Activated naive CD8-positive, alpha-beta T cell treated with anti-CD3 and anti-CD28 coated beads, Interleukin-2, amount 10 ng/mL, durations not matched to agents 7 days and 5 days (primary cell): Measurements from ENCODE around the gene LYPD4. TPM values are rescaled to one million over a fixed set of nuclear protein-coding genes. Genes with fewer than 3 reads are reported as not detected.

Experiments used
- ATAC-seq: fragments of 150-1000 bp; cut with Tn5 transposase; one replicate; pipeline ENCODE4 v1.10.0; 2021; ENCODE audit warnings: low read depth, moderate library complexity
- POLR2A ChIA-PET: fragments of 350-600 bp; sonication (Branson Sonifier 250); formaldehyde crosslinking; loops from one replicate; lab custom pipeline; 2021; ENCODE audit warnings: antibody characterized with exemption; lab: Charles Lee
- DNase-seq: peaks from one replicate; pipeline ENCODE4 v3.0.0; 2021
- H3K27ac Mint-ChIP-seq: one replicate; pipeline ENCODE4 v1.8.0; 2022; ENCODE audit warnings: mild to moderate bottlenecking, mixed read lengths
- H3K27me3 Mint-ChIP-seq: one replicate; pipeline ENCODE4 v1.8.0; 2022; ENCODE audit warnings: mild to moderate bottlenecking, moderate library complexity, mixed read lengths
- H3K36me3 Mint-ChIP-seq: one replicate; pipeline ENCODE4 v1.8.0; 2021; ENCODE audit warnings: mild to moderate bottlenecking, mixed read lengths
- H3K4me1 Mint-ChIP-seq: one replicate; pipeline ENCODE4 v1.8.0; 2021; ENCODE audit warnings: mixed read lengths
- H3K4me3 Mint-ChIP-seq: one replicate; pipeline ENCODE4 v1.8.0; 2022; ENCODE audit warnings: mild to moderate bottlenecking, moderate library complexity, mixed read lengths
- H3K9me3 Mint-ChIP-seq: one replicate; pipeline ENCODE4 v1.8.0; 2021; ENCODE audit warnings: mixed read lengths
- total RNA-seq, 2 experiments: library from RNA; stranded (reverse); gene quantifications; one replicate each; pipeline ENCODE4 v1.2.3, GENCODE V29; 2021

The LYPD4 gene
- total RNA-seq, 2 experiments from 2014 or later, result not detected

DNA sequence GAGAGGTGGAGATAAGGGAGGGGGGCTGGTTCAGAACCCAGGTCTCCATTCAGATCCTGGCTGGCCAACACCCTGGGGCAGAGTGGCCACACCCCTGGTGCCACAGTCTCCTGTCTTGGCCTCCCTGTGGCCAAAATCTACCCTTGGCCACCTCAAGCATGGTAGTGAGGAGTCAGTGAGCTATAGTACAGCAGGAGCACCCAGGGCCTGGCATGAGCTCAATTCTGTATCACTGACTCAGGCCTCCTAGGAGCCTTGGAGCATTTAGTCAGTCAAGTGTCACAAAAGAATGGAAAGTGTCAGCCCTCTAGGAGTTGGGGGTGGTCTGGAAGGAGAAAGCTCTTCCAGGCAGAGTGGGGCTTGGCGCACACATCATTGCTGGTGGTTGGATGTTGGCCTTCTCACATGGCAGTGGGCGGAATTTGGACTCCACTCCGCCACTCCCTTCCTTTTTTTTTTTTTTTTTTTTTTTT lies 26.0 kb upstream of the LYPD4 start:
- H3K27ac Mint-ChIP-seq, result peak overlapping the region; percentile 89
- H3K36me3 Mint-ChIP-seq, result peaks cover 23% of the 10 kb centered on the region
- no peaks in the 10 kb centered on the region for H3K9me3 Mint-ChIP-seq
- H3K27me3 Mint-ChIP-seq, result no peaks in the 10 kb centered on the region
- ATAC-seq (no peak), DNase-seq (no peak)
- H3K4me3 Mint-ChIP-seq, result peak overlapping the region; percentile 55
- POLR2A ChIA-PET, result interaction anchor here (1.3 to 9.6 kb wide), 6 partner anchors 7 to 87 kb away, joined by 4 to 314 read pairs (median 37); partner anchors contain the start of genes ARHGEF1, RABAC1 and RPS19
- H3K4me1 Mint-ChIP-seq, result peaks cover 52% of the 10 kb centered on the region

DNA sequence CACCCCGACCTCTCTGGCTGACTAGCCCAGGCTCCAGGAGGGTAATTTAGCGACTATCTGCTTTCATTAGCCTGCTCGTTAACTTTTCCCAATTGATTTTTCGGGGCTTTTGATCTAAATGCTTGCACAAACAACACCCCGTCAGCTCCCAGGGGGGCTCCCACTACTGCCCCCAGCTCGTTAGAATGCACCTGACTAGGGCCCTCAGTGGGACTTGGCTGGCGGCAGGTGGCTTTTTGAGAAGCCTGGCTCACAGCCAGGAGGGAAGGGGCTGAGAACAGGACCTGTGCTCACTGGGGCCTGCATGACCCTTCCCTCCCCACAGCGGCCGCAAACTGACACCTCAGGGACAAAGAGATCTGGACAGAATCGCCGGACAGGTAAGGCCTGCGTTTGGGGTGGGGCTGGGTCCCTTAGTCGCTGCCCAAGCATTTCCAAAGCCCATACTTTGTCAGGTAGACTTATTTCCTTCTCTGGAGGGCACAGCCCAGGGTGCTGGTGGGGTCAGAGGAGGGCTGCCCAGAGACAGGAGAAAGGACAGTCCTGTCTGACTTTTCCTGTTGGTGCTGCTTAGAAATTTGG lies 25.0 kb upstream of the LYPD4 start:
- Mint-ChIP-seq H3K36me3 (peaks cover 28% of the 10 kb centered on the region), H3K9me3 (no peaks in the 10 kb centered on the region), H3K27me3 (no peaks in the 10 kb centered on the region), H3K4me1 (peaks cover 57% of the 10 kb centered on the region), H3K27ac (peak overlapping the region; percentile 89), H3K4me3 (no peak overlapping the region)
- no peak for ATAC-seq
- no peak for DNase-seq
- POLR2A ChIA-PET, result interaction anchor here (1.0 to 9.6 kb wide), 5 partner anchors 9 to 83 kb away, joined by 3 to 314 read pairs (median 10); partner anchors contain the start of genes ARHGEF1 and RPS19

DNA sequence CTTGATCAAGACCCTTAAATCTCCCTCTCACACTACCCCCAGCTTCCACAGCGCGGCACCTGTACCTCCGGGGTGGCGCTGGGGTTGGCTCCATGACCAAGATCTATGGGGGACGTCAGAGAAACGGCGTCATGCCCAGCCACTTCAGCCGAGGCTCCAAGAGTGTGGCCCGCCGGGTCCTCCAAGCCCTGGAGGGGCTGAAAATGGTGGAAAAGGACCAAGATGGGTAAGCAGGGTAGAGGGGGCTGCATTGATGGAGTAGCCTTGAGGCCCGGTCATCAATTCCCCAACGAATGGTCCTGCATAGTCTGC lies 24.5 kb upstream of the LYPD4 start:
- Mint-ChIP-seq H3K9me3 (no peaks in the 10 kb centered on the region), H3K27ac (peak overlapping the region; percentile 85), H3K27me3 (no peaks in the 10 kb centered on the region), H3K36me3 (peaks cover 34% of the 10 kb centered on the region), H3K4me3 (no peak overlapping the region), H3K4me1 (peaks cover 62% of the 10 kb centered on the region)
- DNase-seq, result no peak
- POLR2A ChIA-PET, result interaction anchor here (0.8 to 8.3 kb wide), 6 partner anchors 9 to 83 kb away, joined by 3 to 112 read pairs (median 4); partner anchors contain the start of genes ERFL and RPS19
- no peak for ATAC-seq

DNA sequence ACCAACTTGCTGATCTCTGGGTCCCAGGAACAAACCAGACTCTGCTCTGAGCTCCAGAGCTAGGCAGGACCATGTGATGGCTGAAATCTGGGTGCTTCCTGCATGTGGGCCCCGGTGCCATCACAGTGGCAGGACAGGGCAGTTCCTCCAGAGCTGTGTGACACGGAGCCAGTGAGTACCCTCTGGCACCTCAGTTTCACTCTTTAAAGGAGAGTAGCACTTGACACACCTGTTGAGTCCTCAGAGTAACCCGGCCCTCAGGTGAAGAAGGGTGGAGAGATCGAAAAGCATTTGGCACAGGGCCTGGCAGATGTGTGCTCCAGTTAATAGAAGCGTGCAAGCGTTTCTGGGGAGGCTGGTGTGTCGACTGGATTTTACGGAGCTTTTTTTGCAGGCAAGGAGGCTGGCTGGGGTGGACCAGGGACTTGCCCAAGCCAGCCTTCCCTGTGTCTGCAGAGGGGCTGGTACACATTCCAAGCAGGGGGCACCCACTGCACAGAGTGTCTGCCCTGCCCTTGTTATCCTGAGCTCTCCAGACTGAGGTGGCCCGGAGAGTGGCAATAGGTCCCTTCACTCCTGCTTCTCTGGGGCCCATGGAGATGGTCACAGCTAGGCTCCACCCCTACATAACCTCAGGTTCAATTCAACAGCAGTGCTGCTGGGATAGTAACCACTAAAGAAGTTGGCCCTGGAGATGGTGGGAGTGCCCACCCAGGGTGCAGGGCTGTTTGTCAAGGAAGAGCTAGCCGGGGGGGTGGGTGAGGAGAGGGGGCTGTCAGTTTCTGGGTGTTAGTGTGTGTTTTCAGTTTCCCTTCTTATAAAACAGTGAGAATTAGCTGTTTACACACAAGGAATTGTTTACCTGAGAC lies 23.9 kb upstream of the LYPD4 start:
- no peaks in the 10 kb centered on the region for H3K9me3 Mint-ChIP-seq
- H3K27ac Mint-ChIP-seq, result peak overlapping the region; percentile 85
- peak overlapping the region; percentile 33 for H3K4me3 Mint-ChIP-seq
- peaks cover 37% of the 10 kb centered on the region for H3K36me3 Mint-ChIP-seq
- DNase-seq, result no peak
- POLR2A ChIA-PET, result interaction anchor here (0.8 to 8.3 kb wide), 6 partner anchors 8 to 84 kb away, joined by 3 to 112 read pairs (median 4); partner anchors contain the start of genes ERFL and RPS19
- H3K27me3 Mint-ChIP-seq, result no peaks in the 10 kb centered on the region
- no peak for ATAC-seq
- peaks cover 65% of the 10 kb centered on the region for H3K4me1 Mint-ChIP-seq

DNA sequence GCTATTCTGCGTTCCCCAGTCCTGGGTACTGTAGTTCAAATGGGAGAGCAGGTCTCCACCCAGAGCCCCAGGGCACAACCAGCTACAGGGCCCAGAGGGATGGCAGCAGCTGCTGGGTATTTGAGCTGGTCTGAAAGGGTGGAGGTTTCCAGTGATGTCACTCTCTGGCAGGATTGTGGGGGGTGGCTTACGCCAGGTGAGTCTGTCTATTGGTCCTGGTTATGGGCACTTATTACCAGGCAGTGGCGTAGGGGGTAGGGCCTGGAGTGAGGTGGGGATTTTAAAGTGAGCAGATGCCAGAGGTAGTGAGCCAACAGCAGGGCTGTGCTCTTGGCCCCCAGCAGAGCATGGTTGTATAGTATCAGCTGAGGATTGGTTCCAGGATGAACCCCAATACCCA lies 21.8 kb upstream of the LYPD4 start:
- Mint-ChIP-seq H3K27ac (peak overlapping the region; percentile 68), H3K4me3 (no peak overlapping the region), H3K27me3 (no peaks in the 10 kb centered on the region), H3K36me3 (peaks cover 51% of the 10 kb centered on the region), H3K4me1 (peaks cover 68% of the 10 kb centered on the region), H3K9me3 (no peaks in the 10 kb centered on the region)
- POLR2A ChIA-PET, result no interaction called here
- DNase-seq (no peak), ATAC-seq (no peak)

DNA sequence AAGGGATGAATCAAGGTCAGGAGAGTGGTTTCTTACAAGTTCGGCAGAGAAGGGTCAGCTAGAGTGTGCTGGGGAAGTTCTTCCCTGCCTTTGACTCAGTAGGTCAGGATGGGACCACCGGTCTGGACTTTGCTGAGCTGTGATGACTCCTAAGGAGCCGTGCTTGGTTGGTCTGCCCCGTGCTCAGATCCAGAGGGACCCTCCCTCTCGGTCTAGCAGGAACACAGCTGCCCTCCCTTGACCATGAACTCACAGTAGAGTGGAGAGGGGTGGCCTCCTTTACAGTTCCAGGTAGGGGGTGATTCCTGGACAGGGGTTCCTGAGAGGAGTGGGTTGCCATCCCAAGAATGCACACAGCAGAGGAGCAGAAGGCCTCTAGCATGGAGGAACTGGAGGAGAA lies 19.9 kb upstream of the LYPD4 start:
- peak overlapping the region; percentile 52 for H3K4me3 Mint-ChIP-seq
- DNase-seq (no peak), ATAC-seq (no peak)
- H3K27ac Mint-ChIP-seq, result peak overlapping the region; percentile 87
- H3K9me3 Mint-ChIP-seq, result no peaks in the 10 kb centered on the region
- H3K27me3 Mint-ChIP-seq, result no peaks in the 10 kb centered on the region
- H3K4me1 Mint-ChIP-seq, result peaks cover 58% of the 10 kb centered on the region
- POLR2A ChIA-PET, result interaction anchor here (1.0 to 4.1 kb wide), 6 partner anchors 9 to 95 kb away, joined by 3 to 34 read pairs (median 6); partner anchors contain the start of genes ARHGEF1 and RABAC1
- H3K36me3 Mint-ChIP-seq, result peaks cover 48% of the 10 kb centered on the region

DNA sequence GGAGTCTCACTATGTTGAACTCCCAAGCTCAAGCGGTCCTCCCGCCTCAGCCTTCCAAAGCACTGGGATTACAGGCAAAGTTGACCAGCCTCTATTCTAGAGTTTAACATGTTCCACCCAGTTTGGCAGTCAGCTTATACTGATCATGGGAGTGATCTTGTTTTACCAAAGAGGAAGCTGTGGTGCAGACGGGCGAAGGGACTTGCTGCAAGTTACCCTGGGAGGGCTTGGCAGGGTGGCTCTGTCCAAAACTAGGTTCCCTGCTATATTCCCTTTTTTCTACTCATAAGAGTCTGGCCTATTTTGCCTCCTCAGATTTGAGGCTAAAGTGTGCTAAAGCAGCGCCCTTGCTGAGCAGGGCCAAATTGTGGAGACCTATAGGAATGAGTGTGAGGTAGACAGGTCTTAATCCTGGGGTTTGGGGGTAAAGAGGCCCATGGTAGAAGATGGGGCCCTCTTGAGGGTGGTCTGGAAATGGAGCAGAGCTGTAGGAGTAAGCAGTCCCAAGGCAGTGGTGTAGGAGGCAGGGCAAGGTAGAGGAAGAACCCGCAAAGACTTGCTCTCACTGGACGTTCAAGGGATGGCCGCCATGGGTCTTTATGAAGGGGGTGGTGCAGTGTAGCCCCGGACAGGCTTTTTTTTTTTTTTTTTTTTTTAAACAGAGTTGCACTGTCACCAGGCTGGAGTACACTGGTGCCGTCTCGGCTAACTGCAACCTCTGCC lies 18.9 kb upstream of the LYPD4 start:
- peak overlapping the region; percentile 82 for H3K27ac Mint-ChIP-seq
- H3K27me3 Mint-ChIP-seq, result no peaks in the 10 kb centered on the region
- H3K4me3 Mint-ChIP-seq, result peak overlapping the region; percentile 85
- no peak for DNase-seq
- POLR2A ChIA-PET, result interaction anchor here (0.7 to 4.1 kb wide), 13 partner anchors 10 to 96 kb away, joined by 3 to 34 read pairs (median 4); partner anchors contain the start of genes ARHGEF1 and RABAC1
- H3K4me1 Mint-ChIP-seq, result peaks cover 55% of the 10 kb centered on the region
- no peak for ATAC-seq
- H3K36me3 Mint-ChIP-seq, result peaks cover 46% of the 10 kb centered on the region
- no peaks in the 10 kb centered on the region for H3K9me3 Mint-ChIP-seq

DNA sequence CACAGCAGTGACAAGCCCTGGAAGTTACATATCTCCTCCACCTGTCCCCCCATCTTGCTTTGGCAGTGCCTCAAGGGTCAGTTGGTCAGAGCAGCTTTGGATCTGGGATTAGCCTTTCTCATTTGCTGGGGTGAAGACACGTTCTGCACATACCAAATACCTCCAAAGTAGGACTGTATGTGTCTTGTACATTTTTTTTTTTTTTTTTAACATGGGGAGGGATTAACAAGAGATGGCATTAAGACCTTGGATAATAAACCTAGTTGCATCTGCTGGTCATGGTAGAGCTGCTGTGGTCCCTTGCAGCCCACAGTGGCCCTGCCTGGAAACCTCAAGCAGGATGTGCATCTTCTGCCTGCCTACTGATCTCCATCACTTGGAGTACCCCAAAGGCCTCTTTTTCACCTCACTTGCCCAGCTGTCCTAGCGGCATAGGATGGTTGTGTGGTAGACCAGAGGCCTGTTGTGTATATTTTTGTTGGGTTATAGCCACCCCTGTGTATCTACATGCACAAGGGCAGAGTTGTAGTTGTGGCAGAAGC lies 18.0 kb upstream of the LYPD4 start:
- POLR2A ChIA-PET, result interaction anchor here (0.7 to 4.1 kb wide), 11 partner anchors 11 to 96 kb away, joined by 3 to 34 read pairs (median 4); partner anchors contain the start of genes ARHGEF1 and RABAC1
- H3K9me3 Mint-ChIP-seq, result no peaks in the 10 kb centered on the region
- H3K27ac Mint-ChIP-seq, result peak overlapping the region; percentile 82
- DNase-seq (no peak), ATAC-seq (no peak)
- H3K4me3 Mint-ChIP-seq, result peak overlapping the region; percentile 85
- H3K4me1 Mint-ChIP-seq, result peaks cover 47% of the 10 kb centered on the region
- H3K36me3 Mint-ChIP-seq, result peaks cover 41% of the 10 kb centered on the region
- no peaks in the 10 kb centered on the region for H3K27me3 Mint-ChIP-seq

DNA sequence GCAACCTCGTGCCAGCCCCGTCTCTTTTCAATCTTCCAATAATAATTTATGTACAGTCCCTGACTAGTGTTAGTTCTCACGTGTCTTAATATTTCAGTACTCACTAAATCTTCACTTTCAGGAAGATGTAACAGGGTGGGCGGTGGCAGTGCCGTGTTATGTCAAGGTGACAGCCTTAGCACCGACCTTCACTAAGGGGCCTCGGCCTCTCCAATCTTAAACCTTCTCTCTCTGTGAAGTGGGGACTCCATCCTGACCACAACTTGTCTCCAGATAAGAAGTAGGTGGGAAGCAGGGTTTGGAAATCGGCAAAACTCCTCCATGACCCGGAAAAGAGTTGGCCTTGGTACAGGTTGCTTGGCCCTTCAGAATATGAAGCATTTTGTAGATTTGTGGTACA lies 17.4 kb upstream of the LYPD4 start:
- ATAC-seq (no peak), DNase-seq (no peak)
- H3K27me3 Mint-ChIP-seq, result no peaks in the 10 kb centered on the region
- H3K4me3 Mint-ChIP-seq, result peak overlapping the region; percentile 85
- H3K9me3 Mint-ChIP-seq, result no peaks in the 10 kb centered on the region
- H3K36me3 Mint-ChIP-seq, result peaks cover 41% of the 10 kb centered on the region
- POLR2A ChIA-PET, result interaction anchor here (0.7 to 4.1 kb wide), 11 partner anchors 11 to 96 kb away, joined by 3 to 106 read pairs (median 8); partner anchors contain the start of genes ARHGEF1, CD79A and RABAC1
- peak overlapping the region; percentile 82 for H3K27ac Mint-ChIP-seq
- peaks cover 47% of the 10 kb centered on the region for H3K4me1 Mint-ChIP-seq

DNA sequence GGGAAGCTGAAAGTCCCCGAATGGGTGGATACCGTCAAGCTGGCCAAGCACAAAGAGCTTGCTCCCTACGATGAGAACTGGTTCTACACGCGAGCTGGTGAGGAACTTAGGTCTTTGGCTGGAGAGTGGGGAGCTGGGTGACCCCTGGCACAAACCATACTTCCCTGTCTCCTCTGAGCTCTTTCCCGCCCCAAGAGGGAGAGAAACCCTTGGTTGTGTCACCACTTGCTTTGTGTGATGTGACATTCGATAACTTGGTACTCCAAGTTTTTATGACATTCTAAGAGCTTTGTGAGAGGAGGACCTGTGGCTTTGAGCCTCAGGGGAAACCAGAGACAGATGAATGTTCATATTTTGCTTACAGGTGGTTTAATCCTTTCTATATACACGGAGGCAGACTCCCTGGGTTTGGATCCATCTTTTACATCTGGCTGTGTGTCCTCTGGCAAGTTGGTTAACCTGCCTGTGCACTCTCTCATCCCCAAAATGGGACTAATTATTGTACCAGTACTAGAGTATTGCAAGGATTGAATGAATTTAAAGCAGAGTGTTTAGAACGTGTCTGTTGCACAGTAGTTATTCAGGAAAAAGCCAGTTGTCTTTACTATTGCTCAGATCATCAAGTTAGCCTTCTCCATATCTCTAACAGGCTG lies 16.8 kb upstream of the LYPD4 start:
- peak overlapping the region; percentile 85 for H3K4me3 Mint-ChIP-seq
- ATAC-seq, result no peak
- DNase-seq, result no peak
- no peaks in the 10 kb centered on the region for H3K9me3 Mint-ChIP-seq
- H3K4me1 Mint-ChIP-seq, result peaks cover 45% of the 10 kb centered on the region
- H3K27me3 Mint-ChIP-seq, result no peaks in the 10 kb centered on the region
- peak overlapping the region; percentile 82 for H3K27ac Mint-ChIP-seq
- POLR2A ChIA-PET, result interaction anchor here (0.9 to 4.1 kb wide), 7 partner anchors 10 to 97 kb away, joined by 3 to 112 read pairs (median 25); partner anchors contain the start of genes ARHGEF1, CD79A and RABAC1
- H3K36me3 Mint-ChIP-seq, result peaks cover 41% of the 10 kb centered on the region

DNA sequence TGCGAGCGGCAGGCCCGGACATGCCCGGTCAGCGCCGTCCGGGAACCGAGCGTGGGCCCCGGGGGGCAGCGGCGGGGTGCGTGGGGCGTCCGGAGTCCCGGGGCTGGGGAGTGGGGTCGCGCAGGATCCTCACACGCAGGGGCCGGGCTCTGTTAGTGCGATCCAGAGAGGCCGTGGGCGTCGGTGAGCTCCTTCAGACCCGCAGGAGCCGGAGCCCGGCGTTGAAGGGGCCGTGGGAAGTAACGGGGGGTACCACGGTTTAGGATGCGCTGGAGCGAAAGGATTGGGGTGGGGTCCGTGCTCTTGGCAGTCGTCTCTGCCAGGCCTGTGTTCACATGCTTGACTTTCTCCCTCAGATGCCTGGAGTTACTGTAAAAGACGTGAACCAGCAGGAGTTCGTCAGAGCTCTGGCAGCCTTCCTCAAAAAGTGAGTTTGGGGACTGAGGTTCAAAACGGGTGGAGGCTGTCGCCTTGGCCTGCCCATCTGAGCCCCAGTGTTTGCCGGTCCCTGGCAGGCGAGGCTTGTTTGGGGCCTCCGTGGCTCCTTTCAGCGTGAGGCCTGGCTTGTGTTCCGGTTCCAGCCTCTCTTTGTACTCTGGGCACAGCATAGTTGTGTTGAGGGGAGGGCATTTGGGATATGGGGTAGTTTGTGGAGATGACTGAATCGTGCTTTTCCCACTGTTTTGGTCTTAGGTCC lies 16.1 kb upstream of the LYPD4 start:
- no peak for DNase-seq
- H3K9me3 Mint-ChIP-seq, result no peaks in the 10 kb centered on the region
- H3K27ac Mint-ChIP-seq, result peak overlapping the region; percentile 82
- ATAC-seq, result no peak
- POLR2A ChIA-PET, result interaction anchor here (0.6 to 4.1 kb wide), 11 partner anchors 9 to 259 kb away, joined by 3 to 112 read pairs (median 6); partner anchors contain the start of genes ARHGEF1, CD79A and RABAC1
- peak overlapping the region; percentile 85 for H3K4me3 Mint-ChIP-seq
- no peaks in the 10 kb centered on the region for H3K27me3 Mint-ChIP-seq
- H3K4me1 Mint-ChIP-seq, result peaks cover 44% of the 10 kb centered on the region
- peaks cover 41% of the 10 kb centered on the region for H3K36me3 Mint-ChIP-seq
